WERI-Rb-1 (cell line): ENCODE data around the gene NEK11.
"Not testable (repeated sequence)": the region's sequence is repeated elsewhere in the genome, so short reads cannot be mapped to it uniquely, and the experiment has no call there.

ENCODE experiments used
- DNase-seq: peaks from one replicate; pipeline ENCODE4 v3.0.0-alpha.2; 2020
- H3K27ac ChIP-seq: fragments of 250-450 bp; sonication (Bioruptor Pico); 2 replicates; pipeline ENCODE4 v1.5.1; 2020; ENCODE audit warnings: mild to moderate bottlenecking, moderate library complexity
- H3K27me3 ChIP-seq: fragments of 250-450 bp; sonication (Bioruptor Pico); 2 replicates; pipeline ENCODE4 v1.5.1; 2021; ENCODE audit warnings: mild to moderate bottlenecking, low read depth, moderate library complexity; ENCODE audit not compliant: insufficient read depth, severe bottlenecking
- H3K36me3 ChIP-seq: fragments of 250-450 bp; sonication (Bioruptor Pico); 2 replicates; pipeline ENCODE4 v1.5.1; 2020; ENCODE audit warnings: mild to moderate bottlenecking, moderate library complexity
- H3K4me3 ChIP-seq: 2 replicates; pipeline ENCODE4 v1.5.1; 2011; ENCODE audit warnings: low read depth, mild to moderate bottlenecking, control low read depth, low read length
- H3K9me3 ChIP-seq: fragments of 250-450 bp; sonication (Bioruptor Pico); 2 replicates; pipeline ENCODE4 v1.5.1; 2021; ENCODE audit warnings: mild to moderate bottlenecking, moderate library complexity; ENCODE audit not compliant: severe bottlenecking
- TF ChIP-seq, protein P1 (sequence below): IDR thresholded peaks from 2 replicates; pipeline ENCODE4 v1.5.1; 2011; ENCODE audit warnings: low read depth, mild to moderate bottlenecking, control low read depth, inconsistent platforms, low read length

NEK11 gene

DNA sequence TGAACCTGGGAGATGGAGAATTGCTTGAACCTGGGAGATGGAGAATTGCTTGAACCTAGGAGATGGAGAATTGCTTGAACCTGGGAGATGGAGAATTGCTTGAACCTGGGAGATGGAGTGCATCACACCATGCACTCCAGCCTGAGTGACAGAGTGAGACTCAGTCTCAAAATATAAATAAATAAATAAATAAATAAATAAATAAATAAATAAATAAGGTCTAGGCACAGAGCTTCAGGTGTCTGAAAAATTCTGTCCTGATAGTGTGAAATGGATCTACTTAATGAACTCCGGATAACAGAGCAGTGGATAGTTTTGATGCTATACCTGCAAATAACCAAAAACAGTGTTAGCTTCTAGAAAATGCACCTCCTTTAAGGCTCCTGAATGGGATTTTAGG lies 330.6 kb downstream of the NEK11 start:
- Histone ChIP-seq H3K36me3 (no peaks in the 10 kb centered on the region), H3K9me3 (no peaks in the 10 kb centered on the region), H3K27ac (no peak overlapping the region), H3K27me3 (no peaks in the 10 kb centered on the region), H3K4me3 (no peak overlapping the region)
- TF ChIP-seq, protein P1, sequence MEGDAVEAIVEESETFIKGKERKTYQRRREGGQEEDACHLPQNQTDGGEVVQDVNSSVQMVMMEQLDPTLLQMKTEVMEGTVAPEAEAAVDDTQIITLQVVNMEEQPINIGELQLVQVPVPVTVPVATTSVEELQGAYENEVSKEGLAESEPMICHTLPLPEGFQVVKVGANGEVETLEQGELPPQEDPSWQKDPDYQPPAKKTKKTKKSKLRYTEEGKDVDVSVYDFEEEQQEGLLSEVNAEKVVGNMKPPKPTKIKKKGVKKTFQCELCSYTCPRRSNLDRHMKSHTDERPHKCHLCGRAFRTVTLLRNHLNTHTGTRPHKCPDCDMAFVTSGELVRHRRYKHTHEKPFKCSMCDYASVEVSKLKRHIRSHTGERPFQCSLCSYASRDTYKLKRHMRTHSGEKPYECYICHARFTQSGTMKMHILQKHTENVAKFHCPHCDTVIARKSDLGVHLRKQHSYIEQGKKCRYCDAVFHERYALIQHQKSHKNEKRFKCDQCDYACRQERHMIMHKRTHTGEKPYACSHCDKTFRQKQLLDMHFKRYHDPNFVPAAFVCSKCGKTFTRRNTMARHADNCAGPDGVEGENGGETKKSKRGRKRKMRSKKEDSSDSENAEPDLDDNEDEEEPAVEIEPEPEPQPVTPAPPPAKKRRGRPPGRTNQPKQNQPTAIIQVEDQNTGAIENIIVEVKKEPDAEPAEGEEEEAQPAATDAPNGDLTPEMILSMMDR, result no peak
- no peak for DNase-seq

DNA sequence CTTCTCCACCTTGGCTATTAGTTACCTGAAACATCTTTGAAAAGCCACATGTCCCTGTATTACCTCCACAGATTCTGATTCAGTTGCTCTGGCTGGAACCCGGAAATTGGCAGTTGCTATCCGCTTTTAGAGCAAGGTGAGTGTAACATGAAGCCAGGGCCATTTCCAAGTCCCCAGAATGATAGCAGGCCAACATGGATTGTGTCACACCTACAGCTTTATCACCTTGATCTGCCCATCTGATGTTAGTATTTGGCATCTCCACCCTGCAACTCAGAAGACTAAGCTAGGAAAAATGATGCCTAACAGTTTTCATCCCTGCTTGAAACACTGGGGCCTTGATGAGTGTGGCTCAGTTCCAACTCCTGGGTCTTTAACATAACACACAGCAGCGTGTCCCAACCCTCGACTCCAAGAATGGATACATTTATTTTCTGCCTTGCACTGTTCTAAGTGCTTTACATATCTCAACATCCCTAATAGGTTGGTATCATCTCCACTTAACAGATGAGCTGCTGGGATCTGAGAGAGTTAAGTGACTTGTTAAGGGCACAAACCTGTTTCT lies 333.6 kb downstream of the NEK11 start:
- DNase-seq, result no peak
- no peaks in the 10 kb centered on the region for H3K36me3 ChIP-seq

DNA sequence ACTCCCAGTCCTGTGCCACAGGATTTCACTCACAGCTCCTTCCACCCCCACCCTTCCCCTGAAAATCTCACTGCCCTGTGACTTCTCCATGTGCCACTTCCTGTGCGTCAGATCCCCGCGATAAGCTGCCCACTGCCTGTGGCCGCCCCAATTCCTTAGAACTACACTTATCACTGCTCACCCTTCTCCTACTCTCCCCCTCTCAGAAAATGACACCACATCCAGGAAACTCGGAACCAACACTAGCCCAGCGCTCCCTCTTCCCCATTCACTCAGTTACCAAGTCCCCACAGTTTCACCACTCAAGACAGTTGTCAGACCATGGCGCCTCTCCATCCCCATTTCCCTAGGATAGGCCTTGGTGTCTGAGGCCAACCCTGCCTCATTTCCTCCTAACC lies 334.4 kb downstream of the NEK11 start:
- not testable (repeated sequence) for H3K36me3 ChIP-seq, H3K27me3 ChIP-seq, H3K9me3 ChIP-seq, H3K27ac ChIP-seq, H3K4me3 ChIP-seq, DNase-seq

More for the DNA sequence above, 333.6 kb downstream of the NEK11 start:
- Histone ChIP-seq H3K9me3 (no peaks in the 10 kb centered on the region), H3K27ac (no peak overlapping the region), H3K27me3 (no peaks in the 10 kb centered on the region), H3K4me3 (no peak overlapping the region)
- TF ChIP-seq, protein P1, result no peak

DNA sequence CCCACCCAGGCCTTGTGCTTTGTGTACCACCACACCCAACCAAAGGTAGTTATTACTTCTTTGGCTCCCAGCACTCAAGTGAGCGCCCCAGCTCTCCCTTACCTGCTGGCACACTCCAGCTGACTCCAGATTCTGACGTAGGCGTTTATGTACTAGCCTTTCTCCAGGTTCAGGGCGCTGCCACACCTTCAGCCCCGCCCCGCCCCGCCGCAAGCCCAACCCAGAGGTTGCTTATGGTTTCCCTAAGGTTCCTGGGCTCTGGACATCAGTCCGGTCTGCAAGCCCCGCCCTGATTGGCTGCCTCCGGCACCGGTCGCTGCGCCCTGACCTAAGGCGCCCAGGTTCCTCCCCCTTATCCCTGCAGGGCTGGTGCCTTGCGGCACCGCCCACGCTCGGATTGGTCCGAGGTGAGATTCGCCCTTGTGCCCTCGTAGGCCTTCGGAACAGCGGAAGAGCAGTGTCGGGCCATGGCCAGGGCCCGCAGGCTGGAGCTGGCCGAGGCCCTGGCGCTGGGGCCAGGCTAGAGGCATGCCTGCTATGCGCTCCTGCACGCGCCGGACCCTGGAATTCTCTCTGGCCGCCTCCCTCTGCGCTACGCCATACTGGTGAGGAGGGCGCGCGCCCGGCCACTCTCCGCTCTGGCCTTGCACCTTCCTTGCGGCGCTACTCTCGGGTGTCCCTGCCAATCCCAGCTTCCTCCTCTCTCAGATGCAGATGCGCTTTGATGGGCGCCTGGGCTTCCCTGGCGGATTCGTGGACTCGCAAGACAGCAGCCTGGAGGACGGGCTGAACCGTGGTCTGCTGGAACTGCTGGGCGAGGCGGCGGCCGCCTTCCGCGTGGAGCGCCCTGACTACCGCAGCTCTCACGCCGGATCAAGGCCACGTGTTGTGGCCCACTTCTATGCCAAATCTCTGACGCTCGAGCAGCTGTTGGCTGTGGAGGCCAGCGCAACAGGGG lies 335.1 kb downstream of the NEK11 start:
- H3K4me3 ChIP-seq, result no peak overlapping the region
- H3K9me3 ChIP-seq, result no peaks in the 10 kb centered on the region
- no peak overlapping the region for H3K27ac ChIP-seq
- no peak for DNase-seq
- no peaks in the 10 kb centered on the region for H3K36me3 ChIP-seq
- H3K27me3 ChIP-seq, result no peaks in the 10 kb centered on the region
- TF ChIP-seq, protein P1, result no peak

DNA sequence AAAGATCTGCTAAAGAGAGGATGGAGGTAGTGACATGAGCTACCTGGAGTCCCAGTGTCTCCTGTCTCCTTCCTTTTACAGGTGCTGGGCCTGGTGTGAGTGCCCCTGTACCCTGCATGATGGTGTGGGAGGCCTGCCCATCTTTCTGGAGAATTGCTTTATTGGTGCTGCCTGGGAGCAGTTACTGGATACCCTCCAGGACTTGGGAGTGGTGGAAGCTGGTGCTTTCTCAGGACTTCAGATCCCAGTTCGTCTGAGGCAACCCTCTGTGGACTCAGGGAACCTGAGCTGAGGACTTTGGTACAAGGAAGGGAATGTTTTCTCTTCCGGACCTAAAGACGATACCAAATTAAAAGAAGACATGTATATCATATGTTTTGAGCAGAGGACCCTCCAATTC lies 336.6 kb downstream of the NEK11 start:
- H3K27ac ChIP-seq, result no peak overlapping the region
- H3K4me3 ChIP-seq, result no peak overlapping the region
- no peak for DNase-seq
- peaks cover under 1% of the 10 kb centered on the region for H3K9me3 ChIP-seq
- no peaks in the 10 kb centered on the region for H3K27me3 ChIP-seq
- no peaks in the 10 kb centered on the region for H3K36me3 ChIP-seq
- TF ChIP-seq, protein P1, result no peak

DNA sequence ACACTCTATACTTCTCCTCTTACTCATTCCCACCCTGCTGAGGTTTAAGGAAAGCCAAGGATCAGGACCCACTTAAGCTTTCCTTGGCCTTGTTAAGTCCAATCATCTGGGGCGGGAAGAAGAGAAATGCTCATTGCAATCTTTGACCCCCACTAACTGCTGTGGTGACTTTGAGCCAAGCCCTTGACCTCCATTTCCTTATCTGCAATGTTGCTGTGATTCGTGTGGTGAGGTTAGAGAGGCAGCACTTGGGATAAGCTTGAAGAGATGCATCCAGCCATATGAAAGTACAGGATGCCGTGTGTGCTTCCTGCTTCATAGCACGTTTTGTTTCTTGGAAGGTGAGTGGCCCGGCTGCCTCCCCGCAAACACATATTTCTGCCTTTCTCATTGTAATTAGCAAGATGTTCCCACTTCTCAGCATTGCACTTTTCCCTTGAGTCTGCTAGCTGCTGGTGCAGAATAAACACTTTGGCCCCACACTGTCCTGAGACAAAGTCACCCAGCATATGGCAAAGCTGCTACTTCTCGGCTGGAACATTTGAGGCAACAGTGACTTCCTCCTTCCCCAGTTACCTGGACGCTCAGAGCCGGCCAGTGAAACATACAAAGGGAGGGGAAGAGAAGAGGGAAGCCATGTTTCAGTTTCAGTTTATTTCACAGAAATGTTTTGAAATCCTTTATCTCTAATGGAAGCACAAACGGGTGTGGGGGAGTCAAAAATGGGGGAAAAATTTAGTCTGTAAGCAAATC lies 344.4 kb downstream of the NEK11 start:
- Histone ChIP-seq H3K36me3 (no peaks in the 10 kb centered on the region; the same call in 1 of the 2 replicates), H3K27me3 (no peaks in the 10 kb centered on the region), H3K4me3 (no peak overlapping the region), H3K27ac (no peak overlapping the region), H3K9me3 (peaks cover 2% of the 10 kb centered on the region)
- TF ChIP-seq, protein P1, result no peak
- no peak for DNase-seq
